NCI-H69 (cell line): ENCODE data around the gene AGBL2.
A peak's percentile ranks its signal among the peaks of the same experiment; 100 is the strongest.
"Not testable (repeated sequence)": the region's sequence is repeated elsewhere in the genome, so short reads cannot be mapped to it uniquely, and the experiment has no call there.

Source experiments
- DNase-seq: peaks from one replicate; lab custom pipeline; 2025; lab: John Stamatoyannopoulos, UW

AGBL2 gene

GRCh38 chr11:47688991-47689390, 26.2 kb downstream of the AGBL2 start:
- no peak for DNase-seq

GRCh38 chr11:47688111-47688510, 27.1 kb downstream of the AGBL2 start:
- no peak for DNase-seq

- not testable (repeated sequence) for DNase-seq
Measured at GRCh38 chr11:47686704-47687103, 28.5 kb downstream of the AGBL2 start.

GRCh38 chr11:47686151-47686550, 29.0 kb downstream of the AGBL2 start:
- DNase-seq, result no peak

GRCh38 chr11:47675851-47676250, 39.3 kb downstream of the AGBL2 start:
- DNase-seq, result no peak

- no peak for DNase-seq
Measured at GRCh38 chr11:47672283-47672730, 42.9 kb downstream of the AGBL2 start.

GRCh38 chr11:47669856-47670255, 45.3 kb downstream of the AGBL2 start:
- peak; percentile 44 for DNase-seq

GRCh38 chr11:47668665-47669064, 46.5 kb downstream of the AGBL2 start:
- no peak for DNase-seq

GRCh38 chr11:47667555-47667954, 47.6 kb downstream of the AGBL2 start:
- DNase-seq, result no peak

- DNase-seq, result peak; percentile 14
Measured at GRCh38 chr11:47667135-47667534, 48.0 kb downstream of the AGBL2 start.

GRCh38 chr11:47664936-47665335, 50.2 kb downstream of the AGBL2 start:
- DNase-seq, result not testable (repeated sequence)

GRCh38 chr11:47661245-47661644, 53.9 kb downstream of the AGBL2 start:
- no peak for DNase-seq

GRCh38 chr11:47659276-47659675, 55.9 kb downstream of the AGBL2 start:
- no peak for DNase-seq

GRCh38 chr11:47656260-47656885, 58.8 kb downstream of the AGBL2 start:
- DNase-seq, result peak; percentile 16

- DNase-seq, result no peak
Measured at GRCh38 chr11:47651818-47652469, 63.2 kb downstream of the AGBL2 start.

GRCh38 chr11:47649276-47649675, 65.9 kb downstream of the AGBL2 start:
- no peak for DNase-seq

GRCh38 chr11:47646019-47646418, 69.2 kb downstream of the AGBL2 start:
- DNase-seq, result no peak

GRCh38 chr11:47645500-47645899, 69.7 kb downstream of the AGBL2 start:
- no peak for DNase-seq

GRCh38 chr11:47642099-47642855, 72.9 kb downstream of the AGBL2 start, which contains the start of gene MTCH2:
TSS of gene MTCH2 (minus strand) at chr11:47642559. CDS start at chr11:47642465, 94 bp downstream.
- DNase-seq, result peak; percentile 99

GRCh38 chr11:47641600-47642098, 73.5 kb downstream of the AGBL2 start:
- peak; percentile 50 for DNase-seq

- DNase-seq, result not testable (repeated sequence)
Measured at GRCh38 chr11:47640506-47640905, 74.7 kb downstream of the AGBL2 start.

- DNase-seq, result not testable (repeated sequence)
Measured at GRCh38 chr11:47636331-47636730, 78.8 kb downstream of the AGBL2 start.

- DNase-seq, result no peak
Measured at GRCh38 chr11:47631473-47631872, 83.7 kb downstream of the AGBL2 start.
